GM19455 (cell line): ENCODE data around the gene IZUMO1.
"Not testable (repeated sequence)": the region's sequence is repeated elsewhere in the genome, so short reads cannot be mapped to it uniquely, and the experiment has no call there.

ENCODE experiments used
- ATAC-seq: cut with Tn5 transposase; IDR thresholded peaks from one replicate; pipeline ENCODE4 v1.9.1; 2021; ENCODE audit not compliant: unreplicated experiment

The IZUMO1 gene

GRCh38 chr19:48714759-48715675 lies 31.7 kb downstream of the IZUMO1 start:
- no peak for ATAC-seq

GRCh38 chr19:48713864-48714755 lies 32.6 kb downstream of the IZUMO1 start:
- peak; percentile 89 for ATAC-seq

GRCh38 chr19:48713041-48713863 lies 33.5 kb downstream of the IZUMO1 start:
- no peak for ATAC-seq

GRCh38 chr19:48711106-48711662 lies 35.5 kb downstream of the IZUMO1 start:
- ATAC-seq = no peak

- ATAC-seq = no peak
These were observed 38.2 kb downstream of the IZUMO1 start for GRCh38 chr19:48708471-48708870.

GRCh38 chr19:48705431-48705830 lies 41.3 kb downstream of the IZUMO1 start:
- no peak for ATAC-seq

- no peak for ATAC-seq
These were observed 43.4 kb downstream of the IZUMO1 start for GRCh38 chr19:48703316-48703715.

- no peak for ATAC-seq
These were observed 44.0 kb downstream of the IZUMO1 start for GRCh38 chr19:48702701-48703100.

GRCh38 chr19:48698046-48698445 lies 48.7 kb downstream of the IZUMO1 start:
- ATAC-seq = no peak

GRCh38 chr19:48696353-48697010 lies 50.2 kb downstream of the IZUMO1 start:
- no peak for ATAC-seq

- ATAC-seq = no peak
These were observed 50.9 kb downstream of the IZUMO1 start, which contains the start of gene FUT2 for GRCh38 chr19:48695743-48696352. TSS of gene FUT2 (plus strand) at chr19:48695971. CDS start at chr19:48702957, 6,986 bp downstream.

- not testable (repeated sequence) for ATAC-seq
These were observed 53.1 kb downstream of the IZUMO1 start for GRCh38 chr19:48693629-48694028.
